Activated naive CD4-positive, alpha-beta T cell treated with anti-CD3 and anti-CD28 coated beads, Interleukin-2, amount 50 U/mL, for 24 hours (primary cell): Measurements from ENCODE around the gene ARMH3.

Experiments
- H3K27ac Mint-ChIP-seq: one replicate; pipeline ENCODE4 v1.8.0; 2021; ENCODE audit warnings: mild to moderate bottlenecking, mixed read lengths
- H3K27me3 Mint-ChIP-seq: one replicate; pipeline ENCODE4 v1.8.0; 2021; ENCODE audit warnings: mixed read lengths
- H3K36me3 Mint-ChIP-seq: one replicate; pipeline ENCODE4 v1.8.0; 2021; ENCODE audit warnings: mixed read lengths
- H3K4me1 Mint-ChIP-seq: one replicate; pipeline ENCODE4 v1.8.0; 2021; ENCODE audit warnings: mixed read lengths
- H3K4me3 Mint-ChIP-seq: one replicate; pipeline ENCODE4 v1.8.0; 2021; ENCODE audit warnings: mild to moderate bottlenecking, mixed read lengths
- H3K9me3 Mint-ChIP-seq: one replicate; pipeline ENCODE4 v1.8.0; 2021; ENCODE audit warnings: mixed read lengths

ARMH3 gene

DNA sequence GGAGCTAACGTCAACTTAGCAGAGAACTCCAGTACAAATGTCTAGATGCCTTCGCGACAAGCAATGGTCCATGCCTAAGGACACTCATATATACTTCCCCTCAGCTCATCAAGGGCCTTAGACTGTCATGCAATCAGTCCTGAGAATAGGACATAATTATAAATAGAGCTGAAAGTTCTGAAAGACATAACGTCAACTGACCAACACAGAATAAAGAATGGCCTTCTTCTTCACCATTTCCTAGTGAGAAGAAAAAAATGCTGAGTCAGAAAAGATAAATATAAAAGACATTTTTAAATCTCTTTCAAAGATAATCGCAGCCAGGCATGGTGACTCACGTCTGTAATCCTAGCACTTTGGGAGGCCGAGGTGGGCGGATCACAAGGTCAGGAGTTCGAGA, 83.2 kb downstream of the ARMH3 start:
- no peaks in the 10 kb centered on the region for H3K27me3 Mint-ChIP-seq
- H3K36me3 Mint-ChIP-seq = peaks cover 24% of the 10 kb centered on the region
- H3K4me3 Mint-ChIP-seq = no peak overlapping the region
- H3K27ac Mint-ChIP-seq = no peak overlapping the region
- no peaks in the 10 kb centered on the region for H3K9me3 Mint-ChIP-seq
- H3K4me1 Mint-ChIP-seq = peaks cover 40% of the 10 kb centered on the region

DNA sequence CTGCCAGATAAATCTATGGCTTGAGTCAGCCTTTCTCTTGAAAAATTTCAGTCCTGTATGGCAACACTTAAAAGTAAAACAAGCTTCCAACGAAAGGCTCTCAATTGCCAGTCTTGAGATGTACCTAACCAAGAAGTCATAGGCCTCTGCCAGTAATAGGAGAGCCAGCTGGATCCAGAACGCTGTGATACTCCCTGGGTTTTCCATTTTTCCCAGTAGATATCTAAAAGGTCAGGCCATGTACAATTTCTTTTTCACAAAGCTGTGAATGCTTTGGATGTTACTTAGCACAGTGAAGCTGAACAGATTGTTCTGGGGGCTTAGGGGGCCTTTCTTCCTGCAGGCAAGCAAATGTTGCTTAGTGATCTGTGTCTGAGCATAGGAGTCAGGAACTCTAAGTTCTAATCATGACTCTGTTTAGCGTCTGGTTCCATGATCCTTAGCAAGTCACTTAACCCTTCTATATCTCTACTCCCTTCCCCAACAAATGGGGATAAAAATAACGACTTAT, 86.5 kb downstream of the ARMH3 start:
- H3K27ac Mint-ChIP-seq = no peak overlapping the region
- H3K9me3 Mint-ChIP-seq = no peaks in the 10 kb centered on the region
- no peaks in the 10 kb centered on the region for H3K27me3 Mint-ChIP-seq
- H3K36me3 Mint-ChIP-seq = peaks cover 24% of the 10 kb centered on the region
- peaks cover 32% of the 10 kb centered on the region for H3K4me1 Mint-ChIP-seq
- H3K4me3 Mint-ChIP-seq = no peak overlapping the region

DNA sequence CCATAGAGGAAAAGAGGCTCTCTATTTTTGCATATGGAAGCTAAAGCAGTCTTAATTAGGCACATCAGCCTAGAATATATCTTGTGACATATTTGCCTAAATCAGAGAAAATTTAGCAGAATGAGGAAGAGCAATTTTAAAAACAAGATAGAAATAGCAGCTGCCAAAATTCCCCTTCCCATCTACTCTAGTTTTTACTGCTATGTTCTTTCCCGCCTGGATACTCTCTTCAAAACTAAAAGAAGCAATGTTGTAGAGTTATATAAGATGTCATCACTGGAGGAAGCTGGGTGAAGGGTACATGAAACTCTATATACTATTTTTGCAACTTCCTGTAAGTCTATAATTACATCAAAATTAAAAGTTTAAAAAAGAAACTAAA, 87.0 kb downstream of the ARMH3 start:
- Mint-ChIP-seq H3K36me3 (peaks cover 22% of the 10 kb centered on the region), H3K4me1 (peaks cover 27% of the 10 kb centered on the region), H3K4me3 (no peak overlapping the region), H3K27ac (no peak overlapping the region), H3K9me3 (no peaks in the 10 kb centered on the region), H3K27me3 (no peaks in the 10 kb centered on the region)

DNA sequence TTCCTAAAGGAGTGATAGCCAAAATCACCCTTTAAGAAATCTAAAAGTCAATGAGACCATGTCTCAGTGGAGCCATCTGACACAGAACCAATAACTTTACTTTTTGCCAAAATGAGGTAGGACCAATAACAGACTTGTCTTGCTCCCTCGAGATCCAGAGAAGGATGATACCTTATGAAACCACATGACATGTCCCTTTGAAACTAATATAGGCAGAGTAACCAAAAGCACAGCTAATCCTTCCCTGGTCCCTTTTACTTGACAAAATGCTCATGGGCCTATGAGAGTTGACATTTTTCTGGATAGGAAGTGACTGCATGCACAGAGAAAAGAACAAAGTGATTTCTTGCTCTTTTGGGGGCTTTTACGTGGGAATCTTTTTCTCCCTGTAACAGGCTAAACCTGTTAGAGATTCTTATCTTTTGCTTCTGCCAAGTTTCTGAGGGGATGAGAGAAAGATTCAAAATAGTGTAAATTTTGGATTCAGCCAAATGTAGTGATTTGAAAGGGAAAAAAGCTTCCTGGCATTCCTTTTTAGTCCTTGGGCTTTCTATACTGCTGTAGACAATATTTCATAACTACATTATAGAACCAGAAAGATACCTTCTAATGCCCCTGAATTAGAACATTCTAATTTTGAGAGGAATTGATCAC, 87.6 kb downstream of the ARMH3 start:
- Mint-ChIP-seq H3K4me3 (no peak overlapping the region), H3K27ac (no peak overlapping the region), H3K4me1 (peaks cover 22% of the 10 kb centered on the region)

DNA sequence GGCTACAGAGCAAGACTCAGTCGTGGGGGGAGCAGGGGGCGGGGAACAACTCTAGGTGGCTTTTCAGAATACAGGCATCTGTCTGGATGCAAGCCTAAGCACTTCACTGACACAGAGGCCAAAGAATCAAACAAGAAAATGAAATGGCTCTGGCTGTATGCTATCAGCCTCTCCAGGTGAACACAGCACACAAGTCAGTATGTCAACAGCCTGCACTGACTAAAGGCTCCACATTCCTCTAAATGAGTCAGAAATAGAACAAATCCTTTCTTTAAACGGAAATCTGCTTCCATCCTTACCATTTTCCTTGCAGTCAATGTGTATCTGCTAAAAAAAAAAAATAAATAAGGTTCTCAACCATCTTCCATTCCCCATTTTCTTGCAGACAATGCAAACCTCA, 88.3 kb downstream of the ARMH3 start:
- Mint-ChIP-seq H3K4me1 (peaks cover 19% of the 10 kb centered on the region), H3K27ac (no peak overlapping the region), H3K27me3 (no peaks in the 10 kb centered on the region)

More for the DNA sequence above, 87.6 kb downstream of the ARMH3 start:
- no peaks in the 10 kb centered on the region for H3K9me3 Mint-ChIP-seq
- peaks cover 21% of the 10 kb centered on the region for H3K36me3 Mint-ChIP-seq
- no peaks in the 10 kb centered on the region for H3K27me3 Mint-ChIP-seq

DNA sequence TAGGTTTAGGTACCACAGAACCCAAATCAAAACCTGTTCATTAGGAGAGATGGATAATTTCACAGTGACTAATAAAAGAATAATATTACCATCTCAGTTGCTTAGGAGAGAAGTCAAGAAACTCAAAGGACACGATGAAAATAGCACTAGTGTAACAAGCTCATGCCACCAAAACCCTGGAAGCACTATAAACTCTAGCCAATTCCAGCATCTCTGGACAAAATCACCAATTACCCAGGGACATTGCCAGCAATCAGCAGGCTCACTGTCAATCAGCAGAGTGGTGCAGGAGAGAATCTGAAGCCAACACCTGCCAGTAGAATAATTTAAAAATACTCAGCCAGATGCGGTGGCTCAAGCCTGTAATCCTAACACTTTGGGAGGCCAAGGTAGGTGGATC, 88.9 kb downstream of the ARMH3 start:
- H3K9me3 Mint-ChIP-seq = no peaks in the 10 kb centered on the region
- H3K36me3 Mint-ChIP-seq = peaks cover 21% of the 10 kb centered on the region
- no peak overlapping the region for H3K27ac Mint-ChIP-seq
- no peaks in the 10 kb centered on the region for H3K27me3 Mint-ChIP-seq
- no peak overlapping the region for H3K4me3 Mint-ChIP-seq
- H3K4me1 Mint-ChIP-seq = peaks cover 19% of the 10 kb centered on the region

More for the DNA sequence above, 88.3 kb downstream of the ARMH3 start:
- H3K4me3 Mint-ChIP-seq = no peak overlapping the region
- peaks cover 21% of the 10 kb centered on the region for H3K36me3 Mint-ChIP-seq
- no peaks in the 10 kb centered on the region for H3K9me3 Mint-ChIP-seq

DNA sequence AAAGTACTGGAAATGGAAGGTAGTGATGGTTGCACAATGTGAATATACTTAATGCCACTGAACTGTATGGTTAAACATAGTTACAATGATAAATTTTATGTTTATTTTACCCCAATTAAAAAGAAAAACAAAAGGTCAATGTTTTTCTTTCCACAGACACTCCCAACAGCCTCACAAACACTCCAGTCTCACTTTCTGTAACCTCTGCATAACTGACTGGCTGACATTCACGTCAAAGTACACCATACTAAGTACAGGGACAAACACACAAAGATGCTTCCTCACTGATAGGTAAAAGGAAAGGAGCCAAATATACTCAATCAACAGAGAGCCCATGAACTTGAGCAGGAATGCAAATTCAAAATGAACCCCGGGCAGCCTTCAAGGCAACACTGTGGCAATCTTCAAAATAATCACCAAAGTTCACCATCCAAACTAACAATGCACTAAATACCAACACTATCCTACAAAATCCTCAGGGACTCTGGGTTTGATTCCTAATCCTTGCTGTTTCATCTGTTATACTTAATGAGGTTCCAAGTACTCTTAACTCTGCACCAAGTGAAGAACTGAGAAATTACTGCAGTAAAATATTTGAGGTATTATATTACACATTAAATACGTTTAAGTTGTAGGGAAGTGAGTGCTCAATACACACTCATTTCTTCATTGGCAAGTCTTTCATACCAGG, 90.8 kb downstream of the ARMH3 start:
- no peaks in the 10 kb centered on the region for H3K27me3 Mint-ChIP-seq
- peaks cover 16% of the 10 kb centered on the region for H3K4me1 Mint-ChIP-seq
- no peak overlapping the region for H3K27ac Mint-ChIP-seq
- H3K9me3 Mint-ChIP-seq = no peaks in the 10 kb centered on the region
- peaks cover 17% of the 10 kb centered on the region for H3K36me3 Mint-ChIP-seq
- no peak overlapping the region for H3K4me3 Mint-ChIP-seq

DNA sequence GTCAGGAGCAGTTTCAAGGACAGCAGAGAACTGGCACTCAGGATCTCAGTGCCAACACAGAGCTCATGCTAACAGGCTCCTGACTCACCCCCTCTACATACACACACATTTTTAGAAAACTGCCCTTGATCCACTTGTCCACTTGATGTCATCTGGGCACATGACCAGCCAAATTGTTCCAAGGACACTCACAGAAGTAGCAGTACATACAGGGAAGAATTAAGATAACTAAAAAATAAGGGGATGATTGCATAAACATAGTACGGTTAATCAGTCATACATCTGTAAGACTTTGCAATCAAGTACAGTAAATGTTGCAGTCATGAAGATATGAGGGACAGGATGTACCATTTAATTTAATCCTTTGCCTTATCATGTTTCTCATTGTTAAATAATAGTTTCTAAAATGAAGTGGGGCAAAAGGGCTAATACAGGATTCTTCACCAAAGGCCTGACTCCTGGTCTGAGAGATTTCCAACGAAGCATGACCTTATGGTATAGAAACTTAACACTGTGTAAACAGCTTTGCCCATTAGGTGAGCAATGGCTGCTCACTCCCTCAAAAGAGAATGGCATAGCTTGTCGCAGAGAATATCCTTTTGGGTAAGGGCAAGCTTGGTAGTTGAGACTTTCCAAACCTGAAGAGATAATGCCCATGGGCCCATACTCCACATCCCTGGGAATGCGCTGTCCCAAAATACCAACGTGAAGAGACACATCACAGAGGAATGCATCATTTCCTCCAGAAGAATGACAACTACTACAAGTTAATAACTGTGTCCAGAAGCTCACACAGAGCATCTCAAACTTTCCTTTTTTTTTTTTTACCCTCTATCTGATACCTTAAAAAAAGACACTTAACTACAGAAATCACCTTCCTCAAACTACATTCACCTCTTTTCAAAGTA, 94.1 kb downstream of the ARMH3 start:
- H3K27ac Mint-ChIP-seq = no peak overlapping the region
- no peaks in the 10 kb centered on the region for H3K4me1 Mint-ChIP-seq
- peaks cover 8% of the 10 kb centered on the region for H3K36me3 Mint-ChIP-seq
- no peak overlapping the region for H3K4me3 Mint-ChIP-seq
- H3K27me3 Mint-ChIP-seq = no peaks in the 10 kb centered on the region
- H3K9me3 Mint-ChIP-seq = no peaks in the 10 kb centered on the region

DNA sequence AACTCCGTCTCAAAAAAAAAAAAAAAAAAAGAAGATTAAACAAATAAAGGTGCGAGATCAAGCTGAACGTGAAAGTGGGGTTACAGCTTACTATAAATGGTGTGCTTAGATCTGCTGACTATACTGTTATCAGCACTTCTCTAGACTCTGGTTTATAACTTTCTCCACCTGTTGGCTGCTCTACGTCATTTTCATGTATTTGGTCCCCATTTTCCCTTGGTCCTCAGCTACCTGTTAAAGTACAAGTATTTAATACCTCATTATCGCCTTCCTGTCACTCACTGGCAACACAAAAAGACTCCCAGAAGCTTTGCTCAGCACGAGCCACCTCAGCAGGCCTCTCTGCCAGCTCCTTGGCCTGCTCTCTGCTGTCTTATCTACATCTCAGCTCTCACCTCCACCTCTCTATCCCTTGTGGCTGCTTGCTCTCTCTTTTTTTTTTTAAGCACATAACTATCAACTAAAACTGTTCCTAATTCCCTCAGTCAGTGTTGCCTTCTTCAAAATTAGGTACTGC, 95.0 kb downstream of the ARMH3 start:
- no peaks in the 10 kb centered on the region for H3K9me3 Mint-ChIP-seq
- H3K27me3 Mint-ChIP-seq = no peaks in the 10 kb centered on the region
- H3K4me1 Mint-ChIP-seq = no peaks in the 10 kb centered on the region
- peaks cover 13% of the 10 kb centered on the region for H3K36me3 Mint-ChIP-seq
- no peak overlapping the region for H3K27ac Mint-ChIP-seq
- H3K4me3 Mint-ChIP-seq = no peak overlapping the region

DNA sequence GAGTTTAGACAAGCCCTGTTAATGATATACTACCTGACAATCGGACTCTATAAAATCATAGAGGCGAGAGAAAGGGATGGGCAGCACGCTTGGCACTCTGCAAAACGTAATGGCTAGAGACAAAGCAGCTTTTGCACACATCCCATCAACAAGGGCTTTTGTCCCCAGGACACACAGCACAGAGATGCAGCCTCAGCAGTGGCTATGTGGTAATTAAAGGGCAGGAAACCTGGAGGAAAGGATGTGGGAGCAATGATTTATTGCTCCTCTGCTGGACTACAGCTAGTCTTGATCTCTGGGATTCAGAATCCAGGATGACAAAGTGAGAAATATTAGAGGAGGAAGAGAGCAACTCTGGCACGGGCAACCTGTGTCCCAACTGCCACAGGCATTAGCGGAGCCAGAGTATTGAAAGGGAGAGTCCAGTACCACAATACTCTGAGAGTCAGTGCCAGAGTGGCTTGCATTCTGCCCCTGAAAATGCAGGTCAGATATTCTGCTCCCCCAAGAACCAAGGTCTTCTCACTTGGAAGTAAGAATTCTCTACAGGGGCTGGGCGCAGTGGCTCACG, 96.5 kb downstream of the ARMH3 start:
- Mint-ChIP-seq H3K36me3 (peaks cover 23% of the 10 kb centered on the region), H3K4me1 (no peaks in the 10 kb centered on the region), H3K27ac (no peak overlapping the region), H3K4me3 (no peak overlapping the region), H3K9me3 (no peaks in the 10 kb centered on the region), H3K27me3 (no peaks in the 10 kb centered on the region)

DNA sequence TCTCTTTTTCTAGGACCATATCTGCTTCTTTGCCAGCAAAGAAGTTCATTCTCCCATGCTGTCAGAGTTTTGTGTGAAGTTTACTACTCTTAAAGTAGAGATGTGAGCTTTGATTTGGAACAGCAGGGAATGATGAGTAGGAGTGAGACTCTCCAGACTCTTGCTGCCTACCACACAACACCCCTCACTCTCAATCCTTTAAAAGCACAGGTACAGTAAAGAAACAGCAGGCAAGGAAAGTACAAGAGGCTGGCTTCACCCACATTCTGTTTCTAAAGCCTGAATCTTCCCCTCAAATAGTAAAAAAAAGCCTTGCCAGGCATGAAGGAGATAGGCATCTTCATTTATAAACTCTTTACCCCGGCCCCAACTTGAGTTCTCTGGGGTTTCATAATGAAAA, 97.3 kb downstream of the ARMH3 start:
- H3K9me3 Mint-ChIP-seq = no peaks in the 10 kb centered on the region
- no peak overlapping the region for H3K4me3 Mint-ChIP-seq
- H3K4me1 Mint-ChIP-seq = no peaks in the 10 kb centered on the region
- peaks cover 28% of the 10 kb centered on the region for H3K36me3 Mint-ChIP-seq
- H3K27ac Mint-ChIP-seq = no peak overlapping the region
- H3K27me3 Mint-ChIP-seq = no peaks in the 10 kb centered on the region

DNA sequence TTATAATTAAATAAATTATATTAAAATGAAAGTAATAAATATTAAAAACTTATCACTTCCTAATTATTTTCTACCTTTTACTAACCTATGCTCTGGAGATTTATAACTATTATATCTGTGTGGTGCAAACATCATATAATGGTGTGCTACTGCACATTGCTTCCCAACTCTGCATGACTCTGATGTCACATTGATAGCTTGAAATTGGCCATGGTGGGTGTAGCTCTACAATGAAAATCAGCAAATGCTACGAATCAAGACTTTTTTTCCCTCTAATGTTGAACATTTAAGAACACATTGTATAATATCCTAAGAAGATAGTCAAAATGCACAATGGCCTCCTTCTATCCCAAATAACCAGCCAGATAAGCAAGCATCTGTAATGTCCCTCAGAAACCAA, 99.1 kb downstream of the ARMH3 start:
- H3K27me3 Mint-ChIP-seq = no peaks in the 10 kb centered on the region
- H3K4me1 Mint-ChIP-seq = no peaks in the 10 kb centered on the region
- no peak overlapping the region for H3K4me3 Mint-ChIP-seq
- peaks cover 38% of the 10 kb centered on the region for H3K36me3 Mint-ChIP-seq
- H3K27ac Mint-ChIP-seq = no peak overlapping the region
- H3K9me3 Mint-ChIP-seq = no peaks in the 10 kb centered on the region

DNA sequence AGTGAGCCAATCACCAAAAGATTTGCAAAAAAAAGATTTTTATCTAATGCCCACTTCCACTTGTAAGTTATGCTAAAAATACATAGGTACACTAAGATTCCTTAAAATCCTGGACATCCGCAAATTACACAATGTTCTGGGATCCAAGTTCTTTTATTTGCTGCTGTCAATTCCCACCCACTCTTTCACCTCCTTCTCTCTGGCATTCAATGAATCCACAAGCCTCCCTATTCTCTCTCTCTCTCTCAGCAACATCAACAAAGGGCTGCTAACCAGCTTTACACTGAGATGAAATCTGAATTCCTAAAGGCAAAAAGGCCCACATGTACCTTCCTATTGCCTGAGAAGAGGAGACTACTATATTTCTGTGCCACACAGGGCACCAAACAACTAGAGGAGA, 99.9 kb downstream of the ARMH3 start:
- Mint-ChIP-seq H3K27ac (peak overlapping the region; percentile 61), H3K27me3 (no peaks in the 10 kb centered on the region), H3K9me3 (no peaks in the 10 kb centered on the region), H3K36me3 (peaks cover 39% of the 10 kb centered on the region), H3K4me1 (no peaks in the 10 kb centered on the region), H3K4me3 (no peak overlapping the region)

DNA sequence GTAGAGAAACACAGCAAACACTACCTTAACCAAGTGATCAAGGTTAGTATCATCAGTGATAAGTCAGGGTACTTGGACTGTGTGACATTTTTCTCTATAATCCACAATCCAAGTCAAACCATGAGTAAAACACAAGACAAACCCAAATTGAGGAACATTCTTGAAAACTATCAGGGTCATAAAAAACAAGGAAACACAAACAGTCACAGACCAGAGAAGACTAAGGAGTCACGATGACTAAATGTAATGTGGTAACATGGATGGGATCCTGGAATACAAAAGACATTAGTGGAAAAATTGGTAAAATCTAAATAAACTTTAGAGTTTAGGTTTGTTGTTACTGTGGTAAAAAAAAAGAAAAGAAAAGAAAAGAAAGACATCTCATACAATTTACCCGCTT, 103.8 kb downstream of the ARMH3 start:
- H3K4me1 Mint-ChIP-seq = no peaks in the 10 kb centered on the region
- H3K27me3 Mint-ChIP-seq = no peaks in the 10 kb centered on the region
- no peak overlapping the region for H3K27ac Mint-ChIP-seq
- peaks cover 62% of the 10 kb centered on the region for H3K36me3 Mint-ChIP-seq
- no peak overlapping the region for H3K4me3 Mint-ChIP-seq
- peaks cover 5% of the 10 kb centered on the region for H3K9me3 Mint-ChIP-seq

DNA sequence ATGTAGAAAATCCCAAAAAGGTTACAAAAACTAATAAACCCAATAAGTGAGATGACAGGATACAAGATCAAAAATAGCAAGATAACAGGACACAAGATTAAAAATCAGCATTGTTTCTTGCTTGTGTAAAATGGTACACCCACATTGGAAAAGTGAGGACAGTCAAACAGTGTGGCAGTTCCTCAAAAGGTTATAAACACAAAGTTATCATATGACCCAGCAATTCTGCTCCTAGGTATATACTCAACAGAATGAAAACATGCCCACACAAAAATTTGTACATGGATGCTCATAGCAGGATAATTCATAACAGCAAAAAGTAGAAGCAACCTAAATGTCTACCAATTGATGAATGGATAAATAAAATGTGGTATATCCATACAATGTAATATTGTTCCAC, 105.8 kb downstream of the ARMH3 start:
- H3K9me3 Mint-ChIP-seq = peaks cover 5% of the 10 kb centered on the region
- H3K36me3 Mint-ChIP-seq = peaks cover 54% of the 10 kb centered on the region
- H3K27ac Mint-ChIP-seq = no peak overlapping the region
- no peak overlapping the region for H3K4me3 Mint-ChIP-seq
- no peaks in the 10 kb centered on the region for H3K4me1 Mint-ChIP-seq
- H3K27me3 Mint-ChIP-seq = no peaks in the 10 kb centered on the region
